Vagina (tissue), 2 donors: ENCODE data around the gene TRNAU1AP. TPM values are rescaled to one million over a fixed set of nuclear protein-coding genes. Genes with fewer than 3 reads are reported as not detected.
"Not testable (repeated sequence)": the region's sequence is repeated elsewhere in the genome, so short reads cannot be mapped to it uniquely, and the experiment has no call there.

Experiments
- DNase-seq, 2 donors: peaks; one replicate each; pipeline ENCODE4 v3.0.0-alpha.2; 2017; ENCODE audit errors: extremely low spot score in 2 of 2
- H3K27ac ChIP-seq: fragments of 200-600 bp; sonication (generic); one replicate; pipeline ENCODE4 v1.5.1; 2019
- H3K27me3 ChIP-seq: fragments of 200-600 bp; sonication (generic); one replicate; pipeline ENCODE4 v1.5.1; 2019
- H3K36me3 ChIP-seq, 2 donors: fragments of 200-600 bp; sonication (generic); one replicate each; pipeline ENCODE4 v1.5.1; 2017 to 2019
- H3K4me1 ChIP-seq: fragments of 200-600 bp; sonication (generic); one replicate; pipeline ENCODE4 v1.5.1; 2019
- H3K4me3 ChIP-seq, 2 donors: fragments of 200-600 bp; sonication (generic); 1 replicate in 1 of 2; 2 replicates in 1 of 2; pipeline ENCODE4 v1.5.1; 2016 to 2019
- H3K9me3 ChIP-seq: fragments of 200-600 bp; sonication (generic); one replicate; pipeline ENCODE4 v1.5.1; 2019
- POLR2A ChIP-seq, 2 donors: fragments of 450-650 bp; IDR thresholded peaks; one replicate each; pipeline ENCODE4 v1.6.1; 2017; ENCODE audit warnings: antibody characterized with exemption in 2 of 2, mild to moderate bottlenecking in 2 of 2, moderate library complexity in 2 of 2
- POLR2AphosphoS5 ChIP-seq, 2 donors: sonication (generic); formaldehyde crosslinking; IDR thresholded peaks; one replicate each; pipeline ENCODE4 v1.9.0; 2017; ENCODE audit warnings: antibody characterized with exemption in 2 of 2, mild to moderate bottlenecking in 2 of 2, low read depth in 1 of 2; ENCODE audit not compliant: insufficient read depth in 1 of 2
- intact Hi-C: fragments of 100-400 bp; cut with DNase I; formaldehyde crosslinking; loops from one replicate; pipeline ENCODE4 v1.15.1; 2023
- total RNA-seq: library from RNA; depleted of rRNA; stranded (reverse); fragments of >200 nt; gene quantifications from one replicate; pipeline ENCODE4 v1.2.3, GENCODE V29; 2016
- TF ChIP-seq, protein P1 (sequence below), 3 experiments: fragments of 450-650 bp in 2 of 3; fragments of 200-600 bp in 1 of 3; sonication (generic) in 1 of 3; IDR thresholded peaks; one replicate each; pipeline ENCODE4 v1.5.1; 2017 to 2019; ENCODE audit warnings: antibody characterized with exemption in 3 of 3, mild to moderate bottlenecking in 2 of 3, moderate library complexity in 2 of 3

TRNAU1AP gene
- total RNA-seq, 1 donor from 2014 or later: 14.0 TPM

DNA sequence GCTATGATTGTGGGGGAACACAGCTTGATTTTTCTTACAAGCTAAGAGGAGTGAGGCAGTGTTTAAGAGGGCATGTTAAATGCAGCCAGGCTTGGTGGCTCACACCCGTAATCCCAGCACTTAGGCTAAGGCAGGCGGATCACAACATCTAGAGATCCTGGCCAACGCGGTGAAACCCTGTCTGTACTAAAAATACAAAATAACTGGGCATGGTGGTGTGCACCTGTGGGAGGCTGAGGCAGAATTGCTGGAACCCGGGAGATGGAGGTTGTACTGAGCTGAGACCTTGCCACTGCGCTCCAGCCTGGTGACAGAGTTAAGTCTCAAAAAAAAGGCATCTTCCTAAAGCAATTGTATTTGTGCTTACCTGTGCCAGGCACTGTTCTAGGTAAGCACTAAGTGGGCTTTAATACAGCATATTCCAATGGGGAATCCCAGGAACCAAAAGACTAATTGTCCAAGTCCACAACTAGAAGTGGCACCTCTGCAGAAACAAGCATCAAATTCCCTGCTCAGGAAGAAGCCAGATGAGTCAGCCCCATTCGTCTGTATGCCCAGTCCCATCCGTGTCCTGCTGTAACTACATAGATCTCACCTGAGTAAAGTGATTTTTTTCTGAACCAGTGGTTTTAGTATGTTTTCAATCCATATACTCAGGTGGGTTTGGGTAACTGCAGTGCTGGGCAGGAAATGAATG, 42.5 kb upstream of the TRNAU1AP start:
- H3K4me3 ChIP-seq: peak overlapping the region; percentile 2 to 4
- intact Hi-C loops: loop anchor here (5.0 to 10.0 kb wide), 2 partner anchors 364 to 677 kb away; no protein-coding TSS in a partner anchor
- peaks cover 60% of the 10 kb centered on the region for H3K4me1 ChIP-seq
- TF ChIP-seq POLR2A (IDR thresholded peaks at IDR 0.05) (no peak), POLR2AphosphoS5 (IDR thresholded peaks at IDR 0.05; ENCODE audit: insufficient read depth in 1 of 2, low read depth in 1 of 2) (no peak)
- TF ChIP-seq, protein P1, sequence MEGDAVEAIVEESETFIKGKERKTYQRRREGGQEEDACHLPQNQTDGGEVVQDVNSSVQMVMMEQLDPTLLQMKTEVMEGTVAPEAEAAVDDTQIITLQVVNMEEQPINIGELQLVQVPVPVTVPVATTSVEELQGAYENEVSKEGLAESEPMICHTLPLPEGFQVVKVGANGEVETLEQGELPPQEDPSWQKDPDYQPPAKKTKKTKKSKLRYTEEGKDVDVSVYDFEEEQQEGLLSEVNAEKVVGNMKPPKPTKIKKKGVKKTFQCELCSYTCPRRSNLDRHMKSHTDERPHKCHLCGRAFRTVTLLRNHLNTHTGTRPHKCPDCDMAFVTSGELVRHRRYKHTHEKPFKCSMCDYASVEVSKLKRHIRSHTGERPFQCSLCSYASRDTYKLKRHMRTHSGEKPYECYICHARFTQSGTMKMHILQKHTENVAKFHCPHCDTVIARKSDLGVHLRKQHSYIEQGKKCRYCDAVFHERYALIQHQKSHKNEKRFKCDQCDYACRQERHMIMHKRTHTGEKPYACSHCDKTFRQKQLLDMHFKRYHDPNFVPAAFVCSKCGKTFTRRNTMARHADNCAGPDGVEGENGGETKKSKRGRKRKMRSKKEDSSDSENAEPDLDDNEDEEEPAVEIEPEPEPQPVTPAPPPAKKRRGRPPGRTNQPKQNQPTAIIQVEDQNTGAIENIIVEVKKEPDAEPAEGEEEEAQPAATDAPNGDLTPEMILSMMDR (IDR thresholded peaks at IDR 0.05): no peak
- DNase-seq: no peak
- no peaks in the 10 kb centered on the region for H3K27me3 ChIP-seq
- H3K27ac ChIP-seq: no peak overlapping the region
- H3K36me3 ChIP-seq: peaks cover 0 to 76% of the 10 kb centered on the region in 2 donors
- H3K9me3 ChIP-seq: no peaks in the 10 kb centered on the region

DNA sequence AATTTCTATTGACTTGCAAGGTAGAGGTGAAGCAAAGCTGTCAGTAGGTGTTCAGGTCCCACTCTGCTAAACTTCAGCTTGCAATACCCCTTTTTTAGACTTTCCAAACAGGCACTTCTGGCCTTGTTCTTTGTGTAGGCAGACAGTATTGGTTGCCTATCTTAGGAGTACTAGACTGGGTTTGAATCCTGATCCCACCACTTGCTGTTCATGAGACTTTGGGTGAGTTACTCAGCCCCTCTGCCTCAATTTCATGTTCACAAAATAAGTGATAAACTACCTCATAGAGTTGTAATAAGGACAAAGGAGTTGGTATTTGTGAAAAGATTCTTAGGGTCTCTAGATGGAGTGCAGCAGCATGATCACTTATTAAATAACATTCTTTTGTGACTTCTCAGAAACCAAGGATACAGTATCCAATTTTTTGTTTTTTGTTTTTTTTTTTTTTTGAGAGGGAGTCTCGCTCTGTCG, 41.9 kb upstream of the TRNAU1AP start:
- no peak for DNase-seq
- no peak for TF ChIP-seq POLR2AphosphoS5 (IDR thresholded peaks at IDR 0.05; ENCODE audit: insufficient read depth in 1 of 2, low read depth in 1 of 2)
- TF ChIP-seq, protein P1 (IDR thresholded peaks at IDR 0.05): no peak
- Histone ChIP-seq H3K9me3 (no peaks in the 10 kb centered on the region), H3K36me3 (peaks cover 0 to 80% of the 10 kb centered on the region in 2 donors), H3K4me3 (peak overlapping the region in 1 of 2 donors; percentile 1), H3K27ac (no peak overlapping the region), H3K27me3 (no peaks in the 10 kb centered on the region), H3K4me1 (peaks cover 60% of the 10 kb centered on the region)
- intact Hi-C loops: loop anchor here (5.0 to 10.0 kb wide), 2 partner anchors 364 to 676 kb away; no protein-coding TSS in a partner anchor

DNA sequence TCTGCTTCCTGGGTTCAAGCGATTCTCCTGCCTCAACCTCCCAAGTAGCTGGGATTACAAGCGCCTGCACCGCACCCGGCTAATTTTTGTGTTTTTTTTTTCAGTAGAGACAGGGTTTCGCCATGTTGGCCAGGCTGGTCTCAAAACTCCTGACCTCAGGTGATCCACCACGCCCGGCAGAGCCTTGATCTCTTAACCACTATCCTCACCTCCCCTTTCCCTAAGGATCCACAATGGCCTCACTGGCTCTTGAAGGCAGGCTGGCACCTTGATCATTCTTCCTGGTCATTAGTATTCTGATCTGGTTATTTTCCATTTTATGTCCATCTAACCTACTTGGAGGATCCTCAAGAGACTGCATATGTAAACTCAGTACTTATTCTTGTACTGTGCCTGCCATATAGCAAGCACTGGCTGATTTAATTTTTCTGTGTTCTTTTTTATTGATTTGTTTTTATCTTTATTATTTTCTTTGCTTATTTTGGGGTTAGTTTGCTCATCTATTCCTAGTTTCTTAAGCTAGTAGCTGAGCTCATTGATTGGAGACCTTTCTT, 40.8 kb upstream of the TRNAU1AP start:
- intact Hi-C loops: loop anchor here (5.0 to 10.0 kb wide), 2 partner anchors 363 to 675 kb away; no protein-coding TSS in a partner anchor
- H3K27ac ChIP-seq: no peak overlapping the region
- peaks cover 60% of the 10 kb centered on the region for H3K4me1 ChIP-seq
- DNase-seq: no peak
- TF ChIP-seq, protein P1 (IDR thresholded peaks at IDR 0.05): no peak
- H3K36me3 ChIP-seq: peaks cover 0 to 80% of the 10 kb centered on the region in 2 donors
- H3K9me3 ChIP-seq: no peaks in the 10 kb centered on the region
- no peaks in the 10 kb centered on the region for H3K27me3 ChIP-seq
- no peak overlapping the region for H3K4me3 ChIP-seq

DNA sequence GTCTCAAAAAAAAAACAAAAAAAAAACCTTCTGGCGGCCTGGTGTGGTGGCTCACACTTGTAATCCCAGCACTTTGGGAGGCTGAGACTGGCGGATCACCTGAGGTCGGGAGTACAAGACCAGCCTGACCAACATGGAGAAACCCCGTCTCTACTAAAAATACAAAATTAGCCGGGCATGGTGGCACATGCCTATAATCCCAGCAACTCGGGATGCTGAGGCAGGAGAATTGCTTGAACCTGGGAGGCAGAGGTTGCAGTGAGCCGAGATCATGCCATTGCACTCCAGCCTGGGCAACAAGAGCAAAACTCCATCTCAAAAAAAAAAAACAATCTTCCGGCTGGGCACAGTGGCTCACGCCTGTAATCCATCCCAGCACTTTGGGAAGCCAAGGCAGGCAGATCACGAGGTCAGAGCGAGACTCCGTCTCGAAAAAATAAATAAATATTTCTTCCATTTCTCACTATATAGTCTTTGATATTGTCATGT, 38.4 kb upstream of the TRNAU1AP start:
- H3K27ac ChIP-seq: not testable (repeated sequence)
- intact Hi-C loops: loop anchor here (5.0 to 10.0 kb wide), 2 partner anchors 360 to 673 kb away; no protein-coding TSS in a partner anchor

GRCh38 chr1:28516518-28516956, 36.3 kb upstream of the TRNAU1AP start:
- no peak for TF ChIP-seq POLR2AphosphoS5 (IDR thresholded peaks at IDR 0.05; ENCODE audit: insufficient read depth in 1 of 2, low read depth in 1 of 2)
- TF ChIP-seq, protein P1 (IDR thresholded peaks at IDR 0.05): no peak
- TF ChIP-seq POLR2A (IDR thresholded peaks at IDR 0.05): no peak
- H3K27ac ChIP-seq: no peak overlapping the region
- no peaks in the 10 kb centered on the region for H3K9me3 ChIP-seq
- intact Hi-C loops: loop anchor here (5.0 to 10.0 kb wide), 2 partner anchors 86 to 358 kb away; no protein-coding TSS in a partner anchor
- no peak for DNase-seq
- H3K27me3 ChIP-seq: no peaks in the 10 kb centered on the region
- H3K4me1 ChIP-seq: peaks cover 37% of the 10 kb centered on the region
- H3K36me3 ChIP-seq: peaks cover 0 to 42% of the 10 kb centered on the region in 2 donors
- H3K4me3 ChIP-seq: no peak overlapping the region

More for the DNA sequence above, 38.4 kb upstream of the TRNAU1AP start:
- Histone ChIP-seq H3K36me3 (peaks cover 0 to 62% of the 10 kb centered on the region in 2 donors), H3K4me1 (peaks cover 55% of the 10 kb centered on the region)
- DNase-seq, H3K9me3 ChIP-seq, H3K27me3 ChIP-seq, H3K4me3 ChIP-seq: not testable (repeated sequence)
